22Rv1 (cell line): ENCODE results near the gene TBC1D16.

Experiments used
- ZFX ChIP-seq: fragments of 450-650 bp; IDR thresholded peaks from 2 replicates; pipeline ENCODE4 v1.6.1; 2017; ENCODE audit warnings: antibody characterized with exemption, borderline replicate concordance
- TF ChIP-seq, protein P1 (sequence below): fragments of 450-650 bp; IDR thresholded peaks from 2 replicates; pipeline ENCODE4 v1.5.1; 2017; ENCODE audit warnings: mild to moderate bottlenecking

DNA sequence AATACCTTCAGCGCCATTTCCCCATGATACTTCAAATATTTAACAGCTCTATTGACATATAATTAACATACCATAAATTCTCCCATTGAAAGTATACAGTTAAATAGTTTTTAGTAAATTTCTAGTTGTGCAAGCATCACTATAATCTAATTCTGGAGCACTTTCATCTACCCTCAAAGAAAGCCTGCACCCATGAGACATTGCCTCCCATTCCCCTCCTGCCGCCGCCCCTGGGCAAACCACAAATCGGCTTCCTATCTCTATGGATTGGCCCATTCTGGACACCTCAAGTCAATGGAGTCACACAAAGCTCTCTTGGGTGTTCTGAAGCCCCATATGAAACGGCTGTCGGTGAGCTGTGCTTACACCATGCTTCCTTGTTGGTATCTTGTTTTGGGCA, 119.2 kb downstream of the TBC1D16 start:
- TF ChIP-seq, protein P1, sequence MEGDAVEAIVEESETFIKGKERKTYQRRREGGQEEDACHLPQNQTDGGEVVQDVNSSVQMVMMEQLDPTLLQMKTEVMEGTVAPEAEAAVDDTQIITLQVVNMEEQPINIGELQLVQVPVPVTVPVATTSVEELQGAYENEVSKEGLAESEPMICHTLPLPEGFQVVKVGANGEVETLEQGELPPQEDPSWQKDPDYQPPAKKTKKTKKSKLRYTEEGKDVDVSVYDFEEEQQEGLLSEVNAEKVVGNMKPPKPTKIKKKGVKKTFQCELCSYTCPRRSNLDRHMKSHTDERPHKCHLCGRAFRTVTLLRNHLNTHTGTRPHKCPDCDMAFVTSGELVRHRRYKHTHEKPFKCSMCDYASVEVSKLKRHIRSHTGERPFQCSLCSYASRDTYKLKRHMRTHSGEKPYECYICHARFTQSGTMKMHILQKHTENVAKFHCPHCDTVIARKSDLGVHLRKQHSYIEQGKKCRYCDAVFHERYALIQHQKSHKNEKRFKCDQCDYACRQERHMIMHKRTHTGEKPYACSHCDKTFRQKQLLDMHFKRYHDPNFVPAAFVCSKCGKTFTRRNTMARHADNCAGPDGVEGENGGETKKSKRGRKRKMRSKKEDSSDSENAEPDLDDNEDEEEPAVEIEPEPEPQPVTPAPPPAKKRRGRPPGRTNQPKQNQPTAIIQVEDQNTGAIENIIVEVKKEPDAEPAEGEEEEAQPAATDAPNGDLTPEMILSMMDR, result no peak
- no peak for TF ChIP-seq ZFX
